Left ventricle myocardium inferior (tissue), 1 donor: ENCODE measurements around the gene SLC25A53. TPM values are rescaled to one million over a fixed set of nuclear protein-coding genes. Genes with fewer than 3 reads are reported as not detected.

Source experiments
- DNase-seq: peaks from one replicate; pipeline ENCODE4 v3.0.0-alpha.2; 2020
- H3K27ac ChIP-seq: fragments of 200-600 bp; replicated peaks from 2 replicates; pipeline ENCODE4 v1.8.0; 2021
- H3K27me3 ChIP-seq: fragments of 200-600 bp; 2 replicates; pipeline ENCODE4 v1.8.0; 2021; ENCODE audit warnings: low read depth
- H3K36me3 ChIP-seq: fragments of 200-600 bp; 2 replicates; pipeline ENCODE4 v1.8.0; 2021
- H3K4me1 ChIP-seq: fragments of 200-600 bp; 2 replicates; pipeline ENCODE4 v1.8.0; 2021
- H3K4me3 ChIP-seq: fragments of 200-600 bp; 2 replicates; pipeline ENCODE4 v1.8.0; 2021; ENCODE audit warnings: mild to moderate bottlenecking, moderate library complexity
- H3K9me3 ChIP-seq: fragments of 200-600 bp; replicated peaks from 2 replicates; pipeline ENCODE4 v1.8.0; 2021
- intact Hi-C: fragments of 100-400 bp; cut with micrococcal nuclease; formaldehyde crosslinking; loops from one replicate; pipeline ENCODE4 v1.11.0; 2022
- total RNA-seq: library from RNA; stranded (reverse); fragmentation: NEBNext Ultra II Directional; extraction: Animal tissue kit (Norgen Biotek cat#: 25700); gene quantifications from one replicate; pipeline ENCODE4 v1.2.1, GENCODE V29; 2021
- TF ChIP-seq, protein P1 (sequence below): fragments of 200-600 bp; IDR thresholded peaks from 2 replicates; pipeline ENCODE4 v1.8.0; 2021; ENCODE audit warnings: antibody characterized with exemption, mild to moderate bottlenecking, borderline replicate concordance
- donor health status: DM: no; HTN: yes; CAD: no; lungs with severe emphysema.

The SLC25A53 gene
- total RNA-seq, 1 donor from 2014 or later = 14.9 TPM

DNA sequence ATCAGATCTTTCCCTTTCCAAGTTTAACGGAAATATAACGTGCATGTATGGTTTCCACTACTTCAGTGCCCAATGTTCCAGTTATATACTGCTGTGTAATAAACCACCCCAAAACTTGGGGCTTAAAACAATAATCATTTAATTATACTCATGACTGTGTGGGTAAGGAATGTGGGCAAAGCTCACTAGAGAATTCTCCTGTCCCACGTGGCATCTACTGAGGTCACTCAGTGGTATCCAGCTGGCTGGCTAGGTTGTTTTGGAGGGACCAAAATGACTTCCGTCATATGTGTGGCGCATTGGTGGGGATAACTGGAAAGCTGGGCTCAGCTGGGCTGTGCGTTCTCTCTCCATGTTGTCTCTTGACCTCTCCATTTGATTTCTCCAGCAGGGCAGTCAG is 26.0 kb downstream of the SLC25A53 start:
- Histone ChIP-seq H3K27me3 (no peaks in the 10 kb centered on the region), H3K36me3 (peaks cover 9% of the 10 kb centered on the region), H3K9me3 (no peaks in the 10 kb centered on the region), H3K27ac (no peak overlapping the region), H3K4me1 (peaks cover 5% of the 10 kb centered on the region), H3K4me3 (no peak overlapping the region)
- intact Hi-C loops = no loop called here
- TF ChIP-seq, protein P1, sequence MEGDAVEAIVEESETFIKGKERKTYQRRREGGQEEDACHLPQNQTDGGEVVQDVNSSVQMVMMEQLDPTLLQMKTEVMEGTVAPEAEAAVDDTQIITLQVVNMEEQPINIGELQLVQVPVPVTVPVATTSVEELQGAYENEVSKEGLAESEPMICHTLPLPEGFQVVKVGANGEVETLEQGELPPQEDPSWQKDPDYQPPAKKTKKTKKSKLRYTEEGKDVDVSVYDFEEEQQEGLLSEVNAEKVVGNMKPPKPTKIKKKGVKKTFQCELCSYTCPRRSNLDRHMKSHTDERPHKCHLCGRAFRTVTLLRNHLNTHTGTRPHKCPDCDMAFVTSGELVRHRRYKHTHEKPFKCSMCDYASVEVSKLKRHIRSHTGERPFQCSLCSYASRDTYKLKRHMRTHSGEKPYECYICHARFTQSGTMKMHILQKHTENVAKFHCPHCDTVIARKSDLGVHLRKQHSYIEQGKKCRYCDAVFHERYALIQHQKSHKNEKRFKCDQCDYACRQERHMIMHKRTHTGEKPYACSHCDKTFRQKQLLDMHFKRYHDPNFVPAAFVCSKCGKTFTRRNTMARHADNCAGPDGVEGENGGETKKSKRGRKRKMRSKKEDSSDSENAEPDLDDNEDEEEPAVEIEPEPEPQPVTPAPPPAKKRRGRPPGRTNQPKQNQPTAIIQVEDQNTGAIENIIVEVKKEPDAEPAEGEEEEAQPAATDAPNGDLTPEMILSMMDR = no peak
- no peak for DNase-seq

DNA sequence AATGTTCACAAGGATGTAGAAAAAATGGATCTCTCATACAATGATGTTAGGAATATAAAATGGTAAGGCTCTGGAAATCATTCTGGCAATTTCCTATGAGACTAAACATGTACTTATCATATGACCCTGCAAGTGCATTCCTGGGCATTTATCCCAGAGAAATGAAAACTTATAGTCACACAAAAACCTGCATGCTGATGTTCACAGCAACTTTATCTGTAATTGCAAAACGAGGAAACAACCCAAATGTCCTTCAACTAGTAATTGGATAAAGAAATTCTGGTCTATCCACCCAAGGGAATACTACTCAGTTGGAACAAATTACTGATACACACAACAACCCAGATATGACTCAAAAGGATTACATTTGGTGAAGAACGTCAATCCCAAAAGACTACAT is 30.0 kb downstream of the SLC25A53 start:
- Histone ChIP-seq H3K36me3 (peaks cover 9% of the 10 kb centered on the region), H3K27ac (no peak overlapping the region), H3K4me3 (no peak overlapping the region), H3K27me3 (no peaks in the 10 kb centered on the region), H3K9me3 (no peaks in the 10 kb centered on the region), H3K4me1 (no peaks in the 10 kb centered on the region)
- TF ChIP-seq, protein P1 = no peak
- intact Hi-C loops = no loop called here
- no peak for DNase-seq

DNA sequence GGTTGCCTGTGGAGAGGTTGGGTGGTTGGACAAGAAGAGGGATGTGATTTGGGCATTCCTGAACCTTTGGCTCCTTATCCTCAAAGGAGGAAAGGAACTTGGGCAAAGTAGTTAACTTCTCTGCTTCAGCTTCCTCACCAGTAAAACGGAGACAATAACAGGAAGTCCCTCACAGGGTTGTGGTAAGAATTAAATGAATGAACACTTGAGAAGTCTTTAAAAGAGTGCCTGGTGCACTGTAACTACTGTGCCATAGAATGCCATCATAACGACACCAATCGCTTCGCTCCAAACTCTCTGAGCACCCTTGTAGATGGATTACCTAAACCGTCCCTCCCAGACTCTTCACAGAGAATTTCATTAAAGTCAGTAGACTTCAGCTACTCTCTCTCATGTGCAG is 34.0 kb downstream of the SLC25A53 start:
- Histone ChIP-seq H3K4me3 (no peak overlapping the region), H3K27me3 (no peaks in the 10 kb centered on the region), H3K27ac (no peak overlapping the region), H3K9me3 (no peaks in the 10 kb centered on the region), H3K4me1 (no peaks in the 10 kb centered on the region), H3K36me3 (no peaks in the 10 kb centered on the region)
- intact Hi-C loops = no loop called here
- TF ChIP-seq, protein P1 = no peak
- no peak for DNase-seq

DNA sequence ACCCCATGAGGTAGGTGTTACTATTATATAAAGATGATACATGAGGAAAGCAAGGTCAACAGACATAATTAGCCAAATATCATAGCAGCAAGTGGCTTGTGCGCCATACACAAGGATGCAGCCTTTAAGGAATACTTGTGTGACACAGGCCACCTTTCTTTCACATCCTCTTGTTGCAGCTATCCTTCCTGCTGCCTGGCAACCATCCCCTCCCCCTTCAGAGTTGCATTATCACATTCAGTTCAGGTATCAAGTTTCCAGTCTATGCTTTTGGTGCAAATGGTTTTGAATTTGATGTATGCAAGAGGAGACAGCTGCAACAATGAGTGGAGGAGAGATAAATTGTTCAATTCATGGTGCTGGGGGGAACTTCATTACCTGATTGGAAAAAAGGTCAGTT is 38.0 kb downstream of the SLC25A53 start:
- no peaks in the 10 kb centered on the region for H3K9me3 ChIP-seq
- no peak overlapping the region for H3K4me3 ChIP-seq
- no peaks in the 10 kb centered on the region for H3K27me3 ChIP-seq
- H3K36me3 ChIP-seq = no peaks in the 10 kb centered on the region
- no peak for DNase-seq
- no peak overlapping the region for H3K27ac ChIP-seq
- TF ChIP-seq, protein P1 = no peak
- intact Hi-C loops = no loop called here
- H3K4me1 ChIP-seq = peaks cover under 1% of the 10 kb centered on the region

DNA sequence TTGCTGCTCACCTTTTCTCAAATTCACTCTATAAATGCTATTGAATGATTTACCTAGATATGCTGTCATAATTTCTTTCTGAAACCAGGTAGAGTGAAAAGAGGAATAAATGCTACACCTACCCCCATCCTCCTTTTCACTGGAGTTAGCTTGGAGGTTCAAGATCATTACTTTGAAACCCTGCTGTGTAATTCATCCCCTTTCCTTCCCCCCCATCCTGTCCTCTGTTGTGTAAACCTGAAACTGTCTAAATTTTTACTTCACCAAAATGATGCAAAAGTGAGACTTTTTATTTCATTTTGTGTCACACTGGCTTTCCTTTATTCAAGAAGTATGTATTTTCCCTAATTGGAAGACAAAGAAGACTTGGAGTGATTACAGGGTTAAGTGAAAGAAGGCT is 39.0 kb downstream of the SLC25A53 start:
- no peaks in the 10 kb centered on the region for H3K9me3 ChIP-seq
- intact Hi-C loops = no loop called here
- no peak overlapping the region for H3K27ac ChIP-seq
- no peaks in the 10 kb centered on the region for H3K27me3 ChIP-seq
- TF ChIP-seq, protein P1 = no peak
- H3K4me3 ChIP-seq = no peak overlapping the region
- H3K4me1 ChIP-seq = peaks cover 7% of the 10 kb centered on the region
- no peaks in the 10 kb centered on the region for H3K36me3 ChIP-seq
- DNase-seq = no peak
